ENCODE data around the gene SLF2. TPM values are rescaled to one million over a fixed set of nuclear protein-coding genes. Genes with fewer than 3 reads are reported as not detected.

The SLF2 gene
- total RNA-seq, 1 experiment from 2014 or later = 23.1 TPM

GRCh38 chr10:100877461-100877850 is 35.3 kb upstream of the SLF2 start:
- DNase-seq = no peak
- no peaks in the 10 kb centered on the region; a peak in 1 of 5 replicates for H3K9me3 Mint-ChIP-seq
- no peak overlapping the region for H2BK120ac ChIP-seq (ENCODE audit: low read depth, low read length, poor library complexity, severe bottlenecking)
- no peak overlapping the region for H3K14ac ChIP-seq (ENCODE audit: insufficient read depth, low read length)
- no peak overlapping the region for H2AK5ac ChIP-seq (ENCODE audit: insufficient read length, low read length)
- peaks cover 5 to 59% of the 10 kb centered on the region in 2 experiments for H3K4me1 Mint-ChIP-seq
- no peaks in the 10 kb centered on the region for H3K4me1 ChIP-seq (ENCODE audit: insufficient read depth, low read length)
- no peak overlapping the region for H4K91ac ChIP-seq (ENCODE audit: insufficient read length, low read depth, low read length)
- H2BK5ac ChIP-seq (ENCODE audit: insufficient read length, low read length) = no peak overlapping the region
- H3T11ph ChIP-seq (ENCODE audit: low read length) = no peak overlapping the region
- no peak overlapping the region for H4K8ac ChIP-seq (replicated peaks; ENCODE audit: insufficient read length, low read depth, low read length)
- H3K27ac ChIP-seq (ENCODE audit: insufficient read length, low read depth, low read length) = no peak overlapping the region
- H3K36me3 Mint-ChIP-seq (ENCODE audit: insufficient read depth in 1 of 3, low read depth in 3 of 3) = no peaks in the 10 kb centered on the region
- no peak overlapping the region for H4K5ac ChIP-seq (ENCODE audit: insufficient read length, low read depth, low read length)
- H2BK15ac ChIP-seq (ENCODE audit: low read depth, low read length) = no peak overlapping the region
- no peak overlapping the region for H2AFZ ChIP-seq (ENCODE audit: low read length)
- no peaks in the 10 kb centered on the region for H3K79me1 ChIP-seq (ENCODE audit: insufficient read depth, low read depth, low read length, poor library complexity, severe bottlenecking)
- WGBS (ENCODE audit: extremely low coverage, insufficient read length, low lambda C conversion rate) = no CpG with 5 or more reads among the region's 11 CpGs
- H3K27me3 ChIP-seq (ENCODE audit: insufficient read depth, low read length) = no peaks in the 10 kb centered on the region; the same call in 1 of the 2 replicates
- no peak overlapping the region for H3K23ac ChIP-seq (ENCODE audit: insufficient read length, low read depth, low read length)
- H3K9me3 ChIP-seq (ENCODE audit: control insufficient read depth, low read depth, low read length) = no peaks in the 10 kb centered on the region
- no peak overlapping the region for H3K27ac Mint-ChIP-seq
- peaks cover 77% of the 10 kb centered on the region for H3K27me3 Mint-ChIP-seq (ENCODE audit: low read depth)
- no peak overlapping the region for H2BK20ac ChIP-seq (ENCODE audit: low read depth, low read length, poor library complexity, severe bottlenecking)
- no peak overlapping the region for H3K56ac ChIP-seq (ENCODE audit: insufficient read length, low read depth, low read length)
- H3K4me3 Mint-ChIP-seq = no peak overlapping the region
- no peak overlapping the region for H3K9ac ChIP-seq (ENCODE audit: extremely low read depth, insufficient read length, low read length)
- no peaks in the 10 kb centered on the region for H3K79me2 ChIP-seq (ENCODE audit: insufficient read depth, low read length)
- no peak overlapping the region for H3K4ac ChIP-seq (ENCODE audit: low read depth, low read length)
- H2BK12ac ChIP-seq (ENCODE audit: insufficient read length, low read depth, low read length) = no peak overlapping the region
- no peaks in the 10 kb centered on the region for H3K23me2 ChIP-seq (ENCODE audit: insufficient read length, low read depth, low read length, poor library complexity, severe bottlenecking)
- no peak for TF ChIP-seq CTCF (conservative IDR thresholded peaks at IDR 0.05)
- H3K4me2 ChIP-seq (ENCODE audit: insufficient read depth, insufficient read length, low read length) = no peak overlapping the region
- no peak overlapping the region for H3K18ac ChIP-seq (ENCODE audit: insufficient read length, low read depth, low read length)
- H4K20me1 ChIP-seq (ENCODE audit: control insufficient read depth, insufficient read depth, insufficient read length) = no peaks in the 10 kb centered on the region

Data from H9 (cell line).